GM12872 (cell line): ENCODE measurements around the gene KCNIP4.

Experiments
- CTCF ChIP-seq: IDR thresholded peaks from 3 replicates; pipeline ENCODE4 v1.5.1; 2011; ENCODE audit warnings: low read depth, mild to moderate bottlenecking, low read length, moderate library complexity; ENCODE audit not compliant: insufficient read depth

Gene KCNIP4

GRCh38 chr4:21792736-21793135 is 155.8 kb downstream of the KCNIP4 start:
- no peak for TF ChIP-seq CTCF

- peak; percentile 36; the same call in 2 of the 3 replicates for TF ChIP-seq CTCF
Observed at GRCh38 chr4:21790438-21791029, 158.0 kb downstream of the KCNIP4 start.

GRCh38 chr4:21780148-21780547 is 168.4 kb downstream of the KCNIP4 start:
- TF ChIP-seq CTCF = no peak

- no peak for TF ChIP-seq CTCF
Observed at GRCh38 chr4:21778702-21779101, 169.9 kb downstream of the KCNIP4 start.

- no peak for TF ChIP-seq CTCF
Observed at GRCh38 chr4:21775703-21776102, 172.9 kb downstream of the KCNIP4 start.

- TF ChIP-seq CTCF = no peak
Observed at GRCh38 chr4:21769404-21770147, 179.0 kb downstream of the KCNIP4 start.

- peak; percentile 55; the same call in 2 of the 3 replicates for TF ChIP-seq CTCF
Observed at GRCh38 chr4:21768349-21769310, 179.9 kb downstream of the KCNIP4 start.
